HS-5 (cell line): ENCODE measurements around the gene CC2D2A.

Experiments used
- DNase-seq: peaks from one replicate; pipeline ENCODE4 v3.0.0-alpha.2; 2012; ENCODE audit warnings: low read depth

Gene CC2D2A

GRCh38 chr4:15469402-15470127, at the start of gene CC2D2A:
Gene CC2D2A (plus strand): TSS chr4:15469882. CDS start chr4:15475933, 6,051 bp downstream.
- DNase-seq: no peak

GRCh38 chr4:15420642-15421041, 49.0 kb upstream of the CC2D2A start:
- no peak for DNase-seq

- no peak for DNase-seq
These were observed 46.4 kb upstream of the CC2D2A start for GRCh38 chr4:15423285-15423711.

- DNase-seq: no peak
These were observed 44.2 kb upstream of the CC2D2A start for GRCh38 chr4:15425520-15425919.

GRCh38 chr4:15427161-15427560, 42.5 kb upstream of the CC2D2A start:
- DNase-seq: no peak

- DNase-seq: no peak
These were observed 42.0 kb upstream of the CC2D2A start, which contains the start of gene C1QTNF7 for GRCh38 chr4:15427701-15428100. Gene C1QTNF7 (plus strand): TSS chr4:15428033. CDS start chr4:15435744, 7,711 bp downstream.

GRCh38 chr4:15428611-15429010, 41.1 kb upstream of the CC2D2A start:
- no peak for DNase-seq

GRCh38 chr4:15434091-15434490, 35.6 kb upstream of the CC2D2A start:
- DNase-seq: no peak

- DNase-seq: no peak
These were observed 35.0 kb upstream of the CC2D2A start for GRCh38 chr4:15434676-15435075.

GRCh38 chr4:15436513-15436912, 33.2 kb upstream of the CC2D2A start:
- DNase-seq: no peak

GRCh38 chr4:15438939-15439524, 30.6 kb upstream of the CC2D2A start:
- DNase-seq: no peak

GRCh38 chr4:15443371-15444160, 26.1 kb upstream of the CC2D2A start:
- no peak for DNase-seq

- DNase-seq: no peak
These were observed 25.4 kb upstream of the CC2D2A start for GRCh38 chr4:15444276-15444675.

- DNase-seq: no peak
These were observed 24.7 kb upstream of the CC2D2A start for GRCh38 chr4:15444879-15445547.

GRCh38 chr4:15451181-15451865, 18.4 kb upstream of the CC2D2A start:
- no peak for DNase-seq

- DNase-seq: peak; percentile 89
These were observed 17.6 kb upstream of the CC2D2A start for GRCh38 chr4:15451866-15452765.

- no peak for DNase-seq
These were observed 14.4 kb upstream of the CC2D2A start for GRCh38 chr4:15455290-15455689.

- DNase-seq: no peak
These were observed 12.1 kb upstream of the CC2D2A start for GRCh38 chr4:15457406-15458201.

- DNase-seq: no peak
These were observed 11.1 kb upstream of the CC2D2A start for GRCh38 chr4:15458616-15459015.

- DNase-seq: no peak
These were observed 10.0 kb upstream of the CC2D2A start for GRCh38 chr4:15459706-15460105.
